SJSA1 (cell line): ENCODE data around the gene VENTX. TPM values are rescaled to one million over a fixed set of nuclear protein-coding genes. Genes with fewer than 3 reads are reported as not detected.

Source experiments
- DNase-seq, 2 experiments: peaks; one replicate each; pipeline ENCODE4 v3.0.0-alpha.2; 2015 to 2020; ENCODE audit warnings: low spot score in 2 of 2, low read depth in 1 of 2
- H3K27ac ChIP-seq: fragments of 250-450 bp; sonication (Bioruptor Pico); 2 replicates; pipeline ENCODE4 v1.5.1; 2020; ENCODE audit warnings: mild to moderate bottlenecking, moderate library complexity
- H3K27me3 ChIP-seq: fragments of 250-450 bp; sonication (Bioruptor Pico); replicated peaks from 2 replicates; pipeline ENCODE4 v1.5.1; 2020; ENCODE audit warnings: mild to moderate bottlenecking, moderate library complexity
- H3K36me3 ChIP-seq: fragments of 250-450 bp; sonication (Bioruptor Pico); 2 replicates; pipeline ENCODE4 v1.5.1; 2020; ENCODE audit warnings: mild to moderate bottlenecking
- H3K4me1 ChIP-seq: fragments of 250-450 bp; sonication (Bioruptor Pico); replicated peaks from 2 replicates; pipeline ENCODE4 v1.6.1; 2021; ENCODE audit warnings: mild to moderate bottlenecking
- H3K4me3 ChIP-seq: fragments of 250-450 bp; sonication (Bioruptor Pico); 2 replicates; pipeline ENCODE4 v1.5.1; 2020; ENCODE audit warnings: mild to moderate bottlenecking
- H3K9me3 ChIP-seq: fragments of 250-450 bp; sonication (Bioruptor Pico); replicated peaks from 2 replicates; pipeline ENCODE4 v1.5.1; 2020; ENCODE audit warnings: mild to moderate bottlenecking
- total RNA-seq: library from RNA; depleted of rRNA; stranded (reverse); fragments of >200 nt; shearing (Covaris generic); gene quantifications from 2 replicates; pipeline ENCODE4 v1.2.3, GENCODE V29; 2014

The VENTX gene
- total RNA-seq, 1 experiment from 2014 or later: not detected

DNA sequence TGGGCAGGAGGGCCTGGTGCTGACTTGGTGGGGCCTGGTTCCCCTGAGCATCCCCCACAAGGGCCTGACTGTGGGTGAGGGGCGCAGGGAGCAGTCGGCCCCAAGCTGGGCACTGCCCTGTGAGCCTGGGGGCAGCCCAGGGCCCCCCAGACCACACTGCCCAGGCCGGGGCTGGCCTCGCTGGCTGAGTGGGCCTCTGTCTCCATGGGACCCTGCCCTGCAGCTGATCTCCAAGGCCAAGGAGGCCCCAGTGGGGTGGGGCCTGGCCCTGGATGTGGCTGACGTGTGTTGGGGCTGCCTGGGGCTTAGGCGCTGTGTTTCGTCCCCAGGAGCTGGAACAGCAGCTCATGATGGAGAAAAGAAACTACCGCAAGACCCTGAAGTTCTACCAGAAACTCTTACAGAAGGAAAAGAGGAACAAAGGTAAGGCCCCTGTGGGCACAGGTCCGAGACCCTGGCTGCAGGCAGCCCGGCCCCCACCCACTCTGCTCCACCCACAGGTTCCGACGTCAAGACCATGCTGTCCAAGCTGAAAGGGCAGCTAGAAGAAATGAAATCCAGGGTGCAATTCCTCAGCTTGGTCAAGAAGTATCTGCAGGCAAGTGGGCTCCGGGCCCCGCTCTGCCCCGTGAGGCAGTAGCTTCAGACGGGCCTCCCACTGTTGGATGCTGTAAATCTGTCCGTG is 31.2 kb upstream of the VENTX start:
- Histone ChIP-seq H3K9me3 (no peaks in the 10 kb centered on the region), H3K27me3 (0 out of 2 replicates have a peak, but pooled peaks cover 12% of the 10 kb centered on the region), H3K4me3 (no peak overlapping the region), H3K36me3 (no peaks in the 10 kb centered on the region), H3K27ac (no peak overlapping the region), H3K4me1 (no peaks in the 10 kb centered on the region)
- DNase-seq: no peak

DNA sequence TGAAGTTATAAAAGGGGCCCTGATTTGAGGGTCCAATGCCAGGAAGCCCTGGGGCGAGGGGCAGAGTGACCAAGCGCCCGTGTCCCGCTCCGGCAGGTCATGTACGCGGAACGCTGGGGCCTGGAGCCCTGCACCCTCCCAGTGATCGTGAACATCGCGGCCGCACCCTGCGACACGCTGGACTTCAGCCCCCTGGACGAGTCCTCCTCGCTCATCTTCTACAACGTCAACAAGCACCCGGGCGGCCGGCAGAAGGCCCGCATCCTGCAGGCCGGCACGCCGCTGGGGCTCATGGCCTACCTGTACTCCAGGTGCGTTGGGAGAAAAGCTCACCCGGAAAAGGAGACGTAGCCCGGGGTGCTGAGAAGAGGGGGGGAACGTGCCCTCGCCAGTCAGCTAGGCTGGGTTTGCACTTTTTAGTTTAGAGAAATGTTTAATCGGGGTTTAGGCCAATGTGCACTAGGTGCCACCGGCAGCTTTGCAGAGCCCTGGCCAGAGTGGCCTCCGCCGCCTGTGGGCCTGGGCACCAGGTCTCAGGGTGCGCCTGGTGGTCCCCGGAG is 30.5 kb upstream of the VENTX start:
- no peak overlapping the region for H3K27ac ChIP-seq
- DNase-seq: no peak
- H3K36me3 ChIP-seq: no peaks in the 10 kb centered on the region
- no peaks in the 10 kb centered on the region for H3K9me3 ChIP-seq
- H3K4me1 ChIP-seq: no peaks in the 10 kb centered on the region
- no peak overlapping the region for H3K4me3 ChIP-seq
- H3K27me3 ChIP-seq: peaks cover 10% of the 10 kb centered on the region; the same call in 1 of the 2 replicates

DNA sequence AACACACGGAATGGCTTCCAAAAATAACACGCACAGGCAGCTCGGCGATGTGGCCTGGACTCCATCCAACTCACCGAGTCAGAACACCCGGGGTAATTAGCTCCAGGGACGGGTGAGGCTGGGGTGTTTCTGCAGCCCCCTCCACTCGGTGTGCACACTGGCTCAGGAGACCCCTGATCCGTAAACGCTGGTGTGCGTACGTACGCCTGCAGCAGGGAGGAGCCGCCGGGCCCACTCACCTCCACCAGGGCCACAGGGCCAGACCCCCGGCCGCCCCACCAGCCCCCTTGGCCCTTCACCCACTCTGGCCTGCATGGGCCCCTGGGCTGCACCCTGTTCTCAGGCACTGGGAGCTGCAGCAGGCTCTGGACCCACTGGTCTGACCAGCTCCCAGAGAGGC is 30.0 kb upstream of the VENTX start:
- Histone ChIP-seq H3K4me1 (no peaks in the 10 kb centered on the region), H3K4me3 (no peak overlapping the region), H3K9me3 (no peaks in the 10 kb centered on the region), H3K36me3 (no peaks in the 10 kb centered on the region), H3K27me3 (peaks cover 7% of the 10 kb centered on the region; the same call in 1 of the 2 replicates), H3K27ac (no peak overlapping the region)
- DNase-seq: no peak

DNA sequence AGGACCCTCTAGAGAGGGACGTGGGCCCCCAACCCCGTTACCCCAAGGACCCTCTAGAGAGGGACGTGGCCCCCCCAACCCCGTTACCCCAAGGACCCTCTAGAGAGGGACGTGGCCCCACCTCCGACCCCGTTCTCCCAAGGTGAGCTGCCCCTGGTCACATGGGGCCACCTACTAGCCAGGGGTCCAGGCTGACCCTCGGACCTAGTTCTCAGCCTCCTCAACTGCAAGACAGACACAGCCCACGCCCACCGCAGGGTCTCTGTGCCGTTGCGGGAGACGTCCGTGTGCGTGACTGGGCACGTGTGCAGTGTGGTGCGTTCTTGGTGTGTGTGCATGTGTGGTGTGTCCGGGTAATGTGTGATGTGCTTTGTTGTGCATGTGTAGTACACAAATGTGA is 29.2 kb upstream of the VENTX start:
- Histone ChIP-seq H3K9me3 (no peaks in the 10 kb centered on the region), H3K36me3 (no peaks in the 10 kb centered on the region), H3K4me3 (no peak overlapping the region), H3K4me1 (no peaks in the 10 kb centered on the region), H3K27me3 (peaks cover 7% of the 10 kb centered on the region; the same call in 1 of the 2 replicates), H3K27ac (no peak overlapping the region)
- DNase-seq: no peak

DNA sequence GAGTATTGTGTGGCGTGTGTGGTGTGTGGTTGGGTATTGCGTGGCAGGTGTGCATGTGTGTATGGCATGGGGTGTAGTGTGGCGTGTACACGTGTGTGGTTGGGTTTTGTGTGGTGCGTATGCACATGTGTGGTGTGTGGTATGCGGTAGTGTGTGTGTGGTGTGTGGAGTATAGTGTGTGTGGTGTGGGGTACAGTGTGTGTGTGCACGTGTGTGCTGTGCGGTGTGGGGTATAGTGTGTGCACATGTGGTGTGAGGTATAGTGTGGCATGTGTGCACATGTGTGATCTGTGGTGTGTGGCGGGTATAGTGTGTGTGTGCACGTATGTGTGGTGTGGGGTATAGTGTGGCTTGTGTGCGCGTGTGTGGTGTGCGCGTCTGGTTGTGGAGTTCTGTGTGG is 28.5 kb upstream of the VENTX start:
- H3K4me1 ChIP-seq: no peaks in the 10 kb centered on the region
- no peak overlapping the region for H3K27ac ChIP-seq
- H3K9me3 ChIP-seq: no peaks in the 10 kb centered on the region
- no peak for DNase-seq
- H3K27me3 ChIP-seq: peaks cover 7% of the 10 kb centered on the region; the same call in 1 of the 2 replicates
- H3K4me3 ChIP-seq: no peak overlapping the region
- no peaks in the 10 kb centered on the region for H3K36me3 ChIP-seq

DNA sequence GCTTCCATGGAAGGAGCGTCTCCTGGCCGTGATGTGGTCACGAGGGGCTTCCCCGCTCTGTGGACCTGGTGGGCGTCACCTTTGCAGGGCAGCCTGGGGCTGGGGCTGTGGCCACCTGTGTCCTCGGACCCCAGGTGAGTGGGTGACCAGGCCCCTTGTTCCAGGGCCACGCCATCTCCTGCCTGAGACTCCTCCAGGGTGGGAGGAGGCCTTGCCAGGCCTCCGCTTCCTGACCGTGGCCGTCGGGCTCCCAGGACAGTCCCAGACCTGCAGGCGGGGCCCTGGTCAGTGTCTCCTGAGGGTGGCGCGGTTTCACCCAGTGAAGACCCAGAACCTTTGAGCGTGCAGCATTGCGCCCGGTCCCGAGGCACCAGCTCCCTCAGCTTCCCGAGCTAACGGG is 28.0 kb upstream of the VENTX start:
- Histone ChIP-seq H3K36me3 (no peaks in the 10 kb centered on the region), H3K4me1 (no peaks in the 10 kb centered on the region), H3K27ac (no peak overlapping the region), H3K4me3 (no peak overlapping the region), H3K9me3 (no peaks in the 10 kb centered on the region), H3K27me3 (peaks cover 7% of the 10 kb centered on the region; the same call in 1 of the 2 replicates)
- DNase-seq: no peak

DNA sequence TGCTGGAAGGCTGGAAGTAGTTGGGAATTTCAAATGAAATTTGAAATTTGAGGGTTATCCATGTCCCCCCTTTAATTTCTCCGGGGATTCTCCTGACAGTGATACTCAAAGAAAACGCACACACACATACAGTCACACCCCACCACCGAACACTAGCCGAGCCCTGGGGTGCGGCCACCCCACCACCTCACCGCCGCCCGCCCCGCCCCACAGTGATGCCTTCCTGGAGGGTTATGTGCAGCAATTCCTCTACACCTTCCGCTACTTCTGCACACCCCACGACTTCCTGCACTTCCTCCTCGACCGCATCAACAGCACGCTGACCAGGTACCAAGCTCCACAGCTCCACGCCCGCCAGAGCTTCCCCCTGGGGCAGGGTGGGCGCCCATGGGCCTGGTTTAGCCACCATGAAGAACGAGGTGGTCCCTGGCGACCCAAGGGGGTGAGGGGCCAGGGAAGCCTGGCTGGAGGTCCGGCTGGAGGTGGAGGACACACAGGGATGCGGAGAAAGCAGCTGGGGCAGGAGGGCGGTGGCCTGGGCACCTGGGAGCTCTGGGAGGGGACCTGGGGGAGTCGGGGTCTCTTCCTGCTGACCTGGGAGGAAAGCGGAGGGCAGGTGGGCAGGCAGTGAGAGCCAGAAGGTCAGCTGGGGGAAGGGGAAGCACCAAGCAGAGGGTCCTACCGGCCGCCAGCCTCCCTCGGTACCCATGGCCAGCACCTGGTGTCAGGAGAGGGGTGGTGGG is 27.1 kb upstream of the VENTX start:
- H3K4me3 ChIP-seq: no peak overlapping the region
- no peak overlapping the region for H3K27ac ChIP-seq
- no peak for DNase-seq
- no peaks in the 10 kb centered on the region; the same call in 1 of the 2 replicates for H3K27me3 ChIP-seq
- H3K4me1 ChIP-seq: no peaks in the 10 kb centered on the region
- no peaks in the 10 kb centered on the region for H3K9me3 ChIP-seq
- H3K36me3 ChIP-seq: no peaks in the 10 kb centered on the region

DNA sequence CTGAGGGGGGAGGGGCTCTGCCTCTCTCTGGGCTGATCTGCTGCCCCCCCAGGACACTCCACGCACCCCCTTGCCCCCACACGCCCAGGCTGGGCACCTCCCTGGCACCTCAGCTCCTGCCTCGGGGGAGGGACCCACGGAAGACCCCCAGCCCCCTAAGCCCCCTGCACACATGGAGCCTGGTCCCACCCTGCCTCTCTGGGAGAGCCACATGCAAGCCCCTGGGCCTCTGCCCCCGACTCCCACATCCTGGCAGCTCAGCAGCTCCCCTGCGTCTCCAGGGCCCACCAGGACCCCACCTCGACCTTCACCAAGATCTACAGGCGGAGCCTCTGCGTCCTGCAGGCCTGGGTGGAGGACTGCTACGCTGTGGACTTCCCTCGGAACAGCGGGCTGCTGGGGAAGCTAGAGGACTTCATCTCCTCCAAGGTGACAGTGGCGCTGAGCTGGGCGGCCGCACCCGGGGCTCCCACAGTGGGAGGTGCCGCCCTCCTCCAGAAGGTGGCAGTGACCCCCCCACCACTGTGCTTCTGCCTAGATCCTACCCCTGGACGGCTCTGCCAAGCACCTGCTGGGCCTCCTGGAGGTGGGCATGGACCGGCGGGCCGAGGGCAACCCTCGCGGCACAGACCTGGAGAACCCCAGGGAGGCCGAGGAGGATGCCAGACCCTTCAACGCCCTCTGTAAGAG is 26.4 kb upstream of the VENTX start:
- H3K9me3 ChIP-seq: no peaks in the 10 kb centered on the region
- no peaks in the 10 kb centered on the region for H3K36me3 ChIP-seq
- no peak for DNase-seq
- H3K4me3 ChIP-seq: no peak overlapping the region
- H3K4me1 ChIP-seq: no peaks in the 10 kb centered on the region
- no peak overlapping the region for H3K27ac ChIP-seq
- no peaks in the 10 kb centered on the region; the same call in 1 of the 2 replicates for H3K27me3 ChIP-seq

DNA sequence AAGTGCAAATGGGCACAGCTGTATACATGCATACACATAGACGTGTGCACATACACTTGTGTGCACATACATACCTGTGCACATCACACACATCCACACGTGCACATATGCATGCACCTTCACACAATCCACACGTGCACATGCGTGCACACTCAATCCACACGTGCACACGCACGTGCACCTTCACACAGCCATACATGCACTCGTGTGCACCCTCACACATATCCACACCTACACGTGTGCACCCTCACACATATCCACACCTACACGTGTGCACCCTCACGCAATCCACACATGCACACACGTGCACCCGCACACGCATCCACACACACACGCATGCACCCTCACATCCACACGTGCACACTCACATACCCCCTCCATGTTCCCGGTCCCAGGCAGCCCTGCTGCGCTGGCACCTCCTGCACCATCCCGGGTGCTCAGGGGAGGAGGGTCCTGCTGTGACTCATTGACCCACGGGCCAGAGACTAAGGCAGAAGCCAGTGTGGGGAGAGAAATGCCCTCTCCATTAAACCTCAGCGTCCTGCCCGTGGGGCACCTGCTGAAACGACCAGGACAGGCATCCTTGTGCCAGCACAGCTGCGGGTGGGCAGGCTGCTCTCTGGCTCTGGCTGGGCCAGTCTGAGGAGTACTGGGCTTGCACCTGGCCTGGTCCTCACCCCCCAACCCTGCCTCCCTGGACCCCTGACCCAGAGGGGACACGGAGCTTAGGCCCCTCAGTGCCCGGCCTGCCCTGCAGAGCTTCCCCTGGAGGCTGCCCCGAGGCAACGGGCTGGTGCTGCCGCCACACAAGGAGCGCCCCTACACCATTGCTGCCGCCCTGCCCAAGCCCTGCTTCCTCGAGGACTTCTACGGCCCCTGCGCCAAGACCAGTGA is 25.4 kb upstream of the VENTX start:
- Histone ChIP-seq H3K4me1 (no peaks in the 10 kb centered on the region), H3K27ac (no peak overlapping the region), H3K4me3 (no peak overlapping the region), H3K27me3 (no peaks in the 10 kb centered on the region; the same call in 1 of the 2 replicates), H3K9me3 (no peaks in the 10 kb centered on the region), H3K36me3 (no peaks in the 10 kb centered on the region)
- no peak for DNase-seq

DNA sequence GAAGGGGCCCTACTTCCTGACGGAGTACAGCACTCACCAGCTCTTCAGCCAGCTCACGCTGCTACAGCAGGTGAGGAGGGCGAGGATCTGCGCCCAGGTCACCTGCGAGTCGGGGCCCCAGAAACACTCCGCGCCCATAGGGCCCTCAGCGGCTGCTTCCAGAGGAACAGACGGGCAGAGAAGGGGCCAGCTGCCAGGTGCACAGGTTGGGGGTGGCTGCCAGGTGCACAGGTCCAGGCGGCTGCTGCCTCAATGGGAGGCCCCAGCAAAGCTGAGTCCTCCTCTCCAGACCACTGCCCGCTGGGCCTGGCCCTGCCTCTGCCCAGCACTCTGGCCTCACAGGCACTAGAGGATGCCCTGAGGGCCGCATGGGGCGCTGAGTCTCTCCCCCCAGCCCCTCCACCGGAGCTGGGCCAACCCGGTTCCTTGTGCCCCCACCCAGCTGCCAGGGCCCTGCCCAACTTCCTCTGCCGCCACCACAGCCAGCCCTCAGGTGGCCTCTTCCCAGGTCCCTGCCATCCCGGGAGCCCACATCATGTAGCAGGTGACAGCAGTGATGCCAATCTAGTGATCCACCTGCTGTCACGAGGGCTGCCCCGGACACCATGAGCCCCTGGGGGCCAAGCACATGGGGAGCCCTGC is 24.7 kb upstream of the VENTX start:
- no peaks in the 10 kb centered on the region; the same call in 1 of the 2 replicates for H3K27me3 ChIP-seq
- no peaks in the 10 kb centered on the region for H3K4me1 ChIP-seq
- no peak for DNase-seq
- no peak overlapping the region for H3K27ac ChIP-seq
- H3K4me3 ChIP-seq: no peak overlapping the region
- H3K9me3 ChIP-seq: no peaks in the 10 kb centered on the region
- H3K36me3 ChIP-seq: no peaks in the 10 kb centered on the region

DNA sequence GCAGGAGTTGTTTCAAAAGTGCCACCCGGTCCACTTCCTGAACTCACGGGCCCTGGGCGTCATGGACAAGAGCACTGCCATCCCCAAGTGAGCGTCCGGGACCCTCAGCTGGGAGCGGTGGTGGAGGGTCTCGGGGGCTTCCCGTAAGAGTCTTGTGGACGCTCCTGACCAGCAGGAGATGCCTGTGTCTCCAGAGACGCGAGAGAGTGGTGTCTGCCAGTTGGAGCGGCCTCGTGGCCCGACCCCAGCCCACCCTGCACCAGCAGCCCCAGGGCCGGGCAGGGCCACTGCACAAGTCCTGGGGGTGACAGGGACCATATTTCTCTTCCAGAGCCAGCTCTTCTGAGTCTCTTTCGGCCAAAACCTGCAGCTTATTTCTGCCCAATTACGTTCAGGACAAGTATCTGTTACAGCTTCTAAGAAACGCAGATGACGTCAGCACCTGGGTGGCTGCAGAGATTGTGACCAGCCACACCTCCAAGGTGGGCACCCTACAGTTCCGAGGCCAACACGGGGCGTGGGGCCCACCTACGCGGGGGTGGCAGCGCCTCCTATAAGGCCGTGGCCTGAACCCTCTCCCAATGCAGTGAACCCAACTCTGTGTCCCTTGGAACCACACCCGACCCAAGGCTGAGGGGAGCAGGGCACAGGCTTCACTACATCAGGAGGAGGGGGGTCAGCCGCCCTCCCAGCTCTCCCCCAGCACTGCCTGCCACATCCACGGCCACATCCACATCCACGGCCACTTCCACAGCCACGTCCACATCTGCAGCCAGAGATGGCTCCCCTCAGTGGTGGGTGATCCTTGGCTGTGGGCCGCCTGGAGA is 23.8 kb upstream of the VENTX start:
- Histone ChIP-seq H3K27ac (no peak overlapping the region), H3K36me3 (no peaks in the 10 kb centered on the region), H3K4me3 (no peak overlapping the region), H3K27me3 (no peaks in the 10 kb centered on the region; the same call in 1 of the 2 replicates), H3K4me1 (no peaks in the 10 kb centered on the region), H3K9me3 (no peaks in the 10 kb centered on the region)
- no peak for DNase-seq
